ENCODE data around the gene SERPINA12.

- TF ChIP-seq CTCF (IDR thresholded peaks at IDR 0.05) (no peak), POLR2A (IDR thresholded peaks at IDR 0.05) (no peak), POLR2AphosphoS5 (IDR thresholded peaks at IDR 0.05) (no peak), EP300 (IDR thresholded peaks at IDR 0.05) (no peak)
These were observed 26.2 kb upstream of the SERPINA12 start for GRCh38 chr14:94535506-94535905.

Measured in stomach (tissue), 4 donors.